Mesendoderm (in vitro differentiated cells): ENCODE results near the gene CLSTN1.
A peak's percentile ranks its signal among the peaks of the same experiment; 100 is the strongest.

Experiments
- DNase-seq: peaks from one replicate; pipeline ENCODE4 v3.0.0; 2013
- H2AK5ac ChIP-seq: 2 replicates; pipeline ENCODE4 v1.6.1; 2013; ENCODE audit warnings: low read length, inconsistent platforms
- H2BK120ac ChIP-seq: 2 replicates; pipeline ENCODE4 v1.6.1; 2013; ENCODE audit warnings: low read depth, mild to moderate bottlenecking, low read length, moderate library complexity, mixed read lengths
- H2BK15ac ChIP-seq: replicated peaks from 2 replicates; pipeline ENCODE4 v1.6.1; 2013; ENCODE audit warnings: low read depth, mild to moderate bottlenecking, moderate library complexity
- H2BK5ac ChIP-seq: 2 replicates; pipeline ENCODE4 v1.6.1; 2013; ENCODE audit warnings: low read length, inconsistent platforms
- H3K18ac ChIP-seq: 2 replicates; pipeline ENCODE4 v1.6.1; 2013; ENCODE audit warnings: mild to moderate bottlenecking, low read length, mixed read lengths
- H3K23ac ChIP-seq: one replicate; pipeline ENCODE4 v1.6.1; 2013; ENCODE audit warnings: low read length
- H3K27ac ChIP-seq: 2 replicates; pipeline ENCODE4 v1.5.1; 2013; ENCODE audit warnings: low read depth, mild to moderate bottlenecking, inconsistent platforms, low read length, moderate library complexity
- H3K27me3 ChIP-seq: 2 replicates; pipeline ENCODE4 v1.6.1; 2013; ENCODE audit warnings: low read length, control low read depth, mild to moderate bottlenecking, inconsistent platforms; ENCODE audit not compliant: insufficient read depth, poor library complexity
- H3K36me3 ChIP-seq: 2 replicates; pipeline ENCODE4 v1.6.1; 2013; ENCODE audit warnings: low read length, inconsistent platforms; ENCODE audit not compliant: control insufficient read depth, insufficient read depth
- H3K4ac ChIP-seq: one replicate; pipeline ENCODE4 v1.6.1; 2013; ENCODE audit warnings: low read depth, mild to moderate bottlenecking, low read length, moderate library complexity
- H3K4me1 ChIP-seq: 2 replicates; pipeline ENCODE4 v1.6.1; 2013; ENCODE audit warnings: low read depth, low read length, inconsistent platforms; ENCODE audit not compliant: control insufficient read depth
- H3K4me2 ChIP-seq: 2 replicates; pipeline ENCODE4 v1.6.1; 2013; ENCODE audit warnings: low read length
- H3K4me3 ChIP-seq: 2 replicates; pipeline ENCODE4 v1.5.1; 2013; ENCODE audit warnings: mild to moderate bottlenecking, low read length
- H3K56ac ChIP-seq: one replicate; pipeline ENCODE4 v1.6.1; 2013; ENCODE audit warnings: low read length
- H3K79me1 ChIP-seq: 2 replicates; pipeline ENCODE4 v1.6.1; 2013; ENCODE audit warnings: low read length, inconsistent platforms
- H3K79me2 ChIP-seq: 2 replicates; pipeline ENCODE4 v1.6.1; 2013; ENCODE audit warnings: mild to moderate bottlenecking, low read length; ENCODE audit not compliant: control insufficient read depth, insufficient read depth
- H3K9ac ChIP-seq: 2 replicates; pipeline ENCODE4 v1.6.1; 2013; ENCODE audit warnings: low read length, inconsistent platforms
- H4K5ac ChIP-seq: one replicate; pipeline ENCODE4 v1.6.1; 2013; ENCODE audit warnings: low read length
- H4K8ac ChIP-seq: one replicate; pipeline ENCODE4 v1.6.1; 2013; ENCODE audit warnings: low read depth, mild to moderate bottlenecking, control low read depth, low read length, moderate library complexity
- WGBS: extraction: QIAGEN DNeasy Blood & Tissue Kit; methylation state at CpG from one replicate; pipeline ENCODE4 v1.1.7; 2013; ENCODE audit warnings: low lambda C conversion rate, missing lambda C conversion rate; ENCODE audit not compliant: insufficient coverage; ENCODE audit errors: extremely low coverage; 5-methylcytosine and 5-hydroxymethylcytosine counted together

CLSTN1 gene

GRCh38 chr1:9768983-9769382, 54.8 kb downstream of the CLSTN1 start:
- no peak overlapping the region for H3K27ac ChIP-seq
- H3K4me1 ChIP-seq: no peaks in the 10 kb centered on the region
- no peak overlapping the region for H3K56ac ChIP-seq
- no peak overlapping the region for H3K9ac ChIP-seq
- H3K23ac ChIP-seq: no peak overlapping the region
- H3K79me1 ChIP-seq: peaks cover 4% of the 10 kb centered on the region
- no peak overlapping the region for H3K18ac ChIP-seq
- H2BK15ac ChIP-seq: no peak overlapping the region
- no peak overlapping the region for H4K5ac ChIP-seq
- no CpG with 5 or more reads among the region's 3 CpGs for WGBS
- no peak overlapping the region for H3K4ac ChIP-seq
- H3K79me2 ChIP-seq: peaks cover 2% of the 10 kb centered on the region
- H3K4me3 ChIP-seq: no peak overlapping the region
- H2BK5ac ChIP-seq: no peak overlapping the region
- no peak overlapping the region for H3K4me2 ChIP-seq
- H2BK120ac ChIP-seq: no peak overlapping the region
- H3K27me3 ChIP-seq: no peaks in the 10 kb centered on the region
- H3K36me3 ChIP-seq: peaks cover 2% of the 10 kb centered on the region
- no peak for DNase-seq
- H2AK5ac ChIP-seq: no peak overlapping the region
- H4K8ac ChIP-seq: no peak overlapping the region

- H3K9ac ChIP-seq: no peak overlapping the region
- no peak overlapping the region for H2BK15ac ChIP-seq
- H3K27me3 ChIP-seq: no peaks in the 10 kb centered on the region
- no CpG with 5 or more reads among the region's 24 CpGs for WGBS
- no peak overlapping the region for H4K8ac ChIP-seq
- H3K79me2 ChIP-seq: peaks cover 4% of the 10 kb centered on the region
- H3K4me1 ChIP-seq: no peaks in the 10 kb centered on the region
- no peak overlapping the region for H3K4me2 ChIP-seq
- no peak overlapping the region for H3K27ac ChIP-seq
- H3K23ac ChIP-seq: no peak overlapping the region
- peaks cover 2% of the 10 kb centered on the region for H3K36me3 ChIP-seq
- H3K4me3 ChIP-seq: no peak overlapping the region
- no peak overlapping the region for H4K5ac ChIP-seq
- no peak overlapping the region for H3K56ac ChIP-seq
- H2AK5ac ChIP-seq: no peak overlapping the region
- H2BK120ac ChIP-seq: no peak overlapping the region
- no peak for DNase-seq
- no peak overlapping the region for H3K4ac ChIP-seq
- peaks cover 9% of the 10 kb centered on the region for H3K79me1 ChIP-seq
- H3K18ac ChIP-seq: no peak overlapping the region
- no peak overlapping the region for H2BK5ac ChIP-seq
These were observed 55.6 kb downstream of the CLSTN1 start for GRCh38 chr1:9767964-9768668.

- H3K79me1 ChIP-seq: peaks cover 9% of the 10 kb centered on the region
- peak overlapping the region; percentile 11 for H3K27ac ChIP-seq
- H3K4me3 ChIP-seq: no peak overlapping the region
- no peak overlapping the region for H2BK15ac ChIP-seq
- no peak overlapping the region for H2BK5ac ChIP-seq
- H4K5ac ChIP-seq: no peak overlapping the region
- no peak overlapping the region for H2AK5ac ChIP-seq
- no peak overlapping the region for H3K23ac ChIP-seq
- no peaks in the 10 kb centered on the region for H3K4me1 ChIP-seq
- no peak overlapping the region for H4K8ac ChIP-seq
- no peak overlapping the region for H3K4ac ChIP-seq
- no CpG with 5 or more reads among the region's 15 CpGs for WGBS
- no peak overlapping the region for H3K56ac ChIP-seq
- peaks cover 4% of the 10 kb centered on the region for H3K79me2 ChIP-seq
- H2BK120ac ChIP-seq: no peak overlapping the region
- H3K18ac ChIP-seq: no peak overlapping the region
- H3K9ac ChIP-seq: no peak overlapping the region
- H3K4me2 ChIP-seq: no peak overlapping the region
- peak; percentile 73 for DNase-seq
- no peaks in the 10 kb centered on the region for H3K36me3 ChIP-seq
- H3K27me3 ChIP-seq: no peaks in the 10 kb centered on the region
These were observed 56.9 kb downstream of the CLSTN1 start for GRCh38 chr1:9766759-9767442.

GRCh38 chr1:9764550-9764949, 59.2 kb downstream of the CLSTN1 start:
- Histone ChIP-seq H3K79me1 (peaks cover 19% of the 10 kb centered on the region), H3K27ac (no peak overlapping the region), H2AK5ac (no peak overlapping the region), H3K23ac (no peak overlapping the region), H2BK15ac (no peak overlapping the region), H3K27me3 (no peaks in the 10 kb centered on the region), H2BK120ac (no peak overlapping the region), H3K4me3 (no peak overlapping the region), H4K5ac (no peak overlapping the region), H3K4me1 (no peaks in the 10 kb centered on the region), H3K56ac (no peak overlapping the region), H3K79me2 (peaks cover 4% of the 10 kb centered on the region), H3K4me2 (no peak overlapping the region), H2BK5ac (no peak overlapping the region), H3K4ac (no peak overlapping the region), H3K18ac (no peak overlapping the region), H3K36me3 (no peaks in the 10 kb centered on the region), H4K8ac (no peak overlapping the region), H3K9ac (no peak overlapping the region)
- WGBS: no CpG with 5 or more reads among the region's 3 CpGs
- no peak for DNase-seq

GRCh38 chr1:9763914-9764313, 59.9 kb downstream of the CLSTN1 start:
- Histone ChIP-seq H2AK5ac (no peak overlapping the region), H2BK120ac (no peak overlapping the region), H3K18ac (no peak overlapping the region), H3K4me1 (no peaks in the 10 kb centered on the region), H3K79me1 (peaks cover 19% of the 10 kb centered on the region), H3K9ac (no peak overlapping the region), H3K27me3 (no peaks in the 10 kb centered on the region), H4K8ac (no peak overlapping the region), H2BK15ac (no peak overlapping the region), H3K27ac (no peak overlapping the region), H3K4me3 (no peak overlapping the region), H3K56ac (no peak overlapping the region), H3K4ac (no peak overlapping the region), H3K36me3 (no peaks in the 10 kb centered on the region), H3K4me2 (no peak overlapping the region), H3K23ac (no peak overlapping the region), H4K5ac (no peak overlapping the region), H3K79me2 (peaks cover 4% of the 10 kb centered on the region), H2BK5ac (no peak overlapping the region)
- no CpG with 5 or more reads among the region's 2 CpGs for WGBS
- DNase-seq: no peak
